Non-pigmented ciliary epithelial cell (primary cell): ENCODE data around the gene KPNA2.
A peak's percentile ranks its signal among the peaks of the same experiment; 100 is the strongest.
"Not testable (repeated sequence)": the region's sequence is repeated elsewhere in the genome, so short reads cannot be mapped to it uniquely, and the experiment has no call there.

Experiments
- DNase-seq: peaks from one replicate; pipeline ENCODE4 v3.0.0-alpha.2; 2010; ENCODE audit warnings: low read depth

KPNA2 gene

GRCh38 chr17:68020409-68020756, 15.2 kb upstream of the KPNA2 start:
- no peak for DNase-seq

DNA sequence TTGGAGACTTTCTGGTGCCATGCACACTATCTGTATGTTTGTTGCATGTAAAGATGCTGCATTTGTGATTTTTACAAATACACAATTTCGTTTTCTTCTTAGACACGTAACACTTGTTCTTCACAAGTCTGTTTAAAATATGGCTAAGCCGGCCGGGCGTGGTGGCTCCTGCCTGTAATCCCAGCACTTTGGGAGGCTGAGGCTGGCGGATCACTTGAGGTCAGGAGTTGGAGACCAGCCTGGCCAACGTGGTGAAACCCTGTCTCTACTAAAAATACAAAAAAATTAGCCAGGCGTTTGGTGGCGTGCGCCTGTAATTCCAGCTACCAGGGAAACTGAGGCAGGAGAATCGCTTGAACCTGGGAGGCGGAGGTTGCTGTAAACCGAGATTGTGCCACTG, 14.7 kb upstream of the KPNA2 start:
- not testable (repeated sequence) for DNase-seq

- no peak for DNase-seq
These were observed 13.6 kb upstream of the KPNA2 start for GRCh38 chr17:68021963-68022362.

GRCh38 chr17:68022547-68022946, 13.0 kb upstream of the KPNA2 start:
- DNase-seq = not testable (repeated sequence)

DNA sequence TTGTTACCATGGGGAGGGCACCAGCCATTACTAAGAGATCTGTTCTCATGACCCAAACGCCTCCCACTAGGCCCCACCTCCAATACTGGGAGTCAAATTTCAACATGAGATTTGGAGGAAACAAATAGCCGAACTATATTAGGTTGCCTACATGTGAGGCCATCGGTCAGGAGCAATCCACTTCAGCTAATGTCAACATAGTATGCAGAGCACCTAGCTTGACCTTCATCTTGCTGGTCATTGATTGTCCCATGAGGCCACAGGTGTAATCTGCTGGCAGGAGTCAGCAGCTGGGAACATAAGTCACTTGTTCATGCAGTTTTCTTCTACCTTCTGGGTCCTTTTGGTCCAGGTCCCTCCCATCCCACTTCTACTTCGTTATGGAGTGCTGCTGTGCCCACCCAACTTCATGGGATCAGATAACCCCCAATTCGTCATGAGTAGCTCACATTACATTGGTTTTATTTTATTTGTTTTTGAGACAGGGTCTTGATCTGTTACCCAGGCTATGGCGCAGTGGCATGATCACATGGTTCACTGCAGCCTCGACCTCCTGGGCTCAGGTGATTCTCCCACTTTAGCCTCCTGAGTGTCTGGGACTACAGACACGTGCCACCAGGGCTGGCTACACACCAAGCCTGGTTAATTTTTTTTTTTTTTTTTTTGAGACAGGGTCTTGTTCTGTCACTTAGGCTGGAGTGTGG, 5.9 kb upstream of the KPNA2 start:
- no peak for DNase-seq

- peak; percentile 59 for DNase-seq
These were observed 1.7 kb upstream of the KPNA2 start for GRCh38 chr17:68033636-68034451.

DNA sequence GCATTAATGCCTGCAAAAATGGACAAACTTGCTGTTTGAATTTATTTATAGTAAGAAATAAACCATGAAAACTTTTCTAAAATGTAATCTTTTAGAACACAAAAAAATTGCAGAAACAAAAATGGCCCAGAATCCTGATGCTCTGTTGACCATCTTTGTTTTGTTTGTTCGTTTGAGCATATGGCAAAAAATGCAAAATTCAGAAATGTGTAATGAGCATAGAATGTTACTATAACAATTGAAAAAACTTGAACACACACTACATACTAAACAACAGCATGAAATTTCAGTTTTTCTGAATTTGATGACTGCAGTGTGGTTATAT, 1.1 kb upstream of the KPNA2 start:
- no peak for DNase-seq

GRCh38 chr17:68035131-68035522, 408 bp upstream of the KPNA2 start:
- DNase-seq = no peak

DNA sequence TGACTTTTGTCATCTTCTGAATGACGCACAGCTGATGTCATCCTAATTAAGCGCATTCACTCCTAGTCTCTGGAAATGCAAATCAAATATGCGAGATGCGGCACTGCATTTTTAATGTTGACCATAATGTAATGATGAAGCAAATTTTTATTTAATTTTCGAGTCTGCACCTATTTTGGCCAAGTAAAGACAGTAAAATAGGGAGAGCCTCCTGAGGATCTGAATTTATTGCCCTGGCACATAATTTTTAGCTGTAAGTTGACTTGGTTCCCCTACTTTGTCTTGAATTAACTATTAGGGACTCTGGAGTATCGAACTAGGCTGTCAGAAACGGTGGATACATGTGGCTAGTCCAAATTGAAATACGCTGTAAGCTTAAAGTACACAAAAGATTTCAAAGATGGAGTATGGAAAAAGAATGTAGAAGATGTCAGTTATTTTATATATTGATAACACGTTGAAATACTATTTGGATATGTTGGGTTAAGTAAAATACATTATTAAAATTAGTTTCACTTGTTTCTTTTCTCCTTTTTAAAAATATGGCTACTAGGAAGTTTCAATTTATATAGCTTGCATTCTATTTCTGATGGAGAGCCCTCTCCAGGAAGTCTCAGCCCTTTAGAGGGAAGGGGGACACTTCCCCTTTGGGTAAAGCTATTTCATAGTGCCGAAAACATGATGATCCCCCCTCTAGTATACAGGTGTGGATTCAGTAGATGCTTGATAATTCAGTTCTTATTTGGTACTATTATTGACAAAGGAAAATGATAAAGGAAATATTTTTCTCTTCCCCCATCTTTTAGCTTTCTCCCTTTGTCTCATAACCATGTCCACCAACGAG, 991 bp downstream of the KPNA2 start:
- no peak for DNase-seq

DNA sequence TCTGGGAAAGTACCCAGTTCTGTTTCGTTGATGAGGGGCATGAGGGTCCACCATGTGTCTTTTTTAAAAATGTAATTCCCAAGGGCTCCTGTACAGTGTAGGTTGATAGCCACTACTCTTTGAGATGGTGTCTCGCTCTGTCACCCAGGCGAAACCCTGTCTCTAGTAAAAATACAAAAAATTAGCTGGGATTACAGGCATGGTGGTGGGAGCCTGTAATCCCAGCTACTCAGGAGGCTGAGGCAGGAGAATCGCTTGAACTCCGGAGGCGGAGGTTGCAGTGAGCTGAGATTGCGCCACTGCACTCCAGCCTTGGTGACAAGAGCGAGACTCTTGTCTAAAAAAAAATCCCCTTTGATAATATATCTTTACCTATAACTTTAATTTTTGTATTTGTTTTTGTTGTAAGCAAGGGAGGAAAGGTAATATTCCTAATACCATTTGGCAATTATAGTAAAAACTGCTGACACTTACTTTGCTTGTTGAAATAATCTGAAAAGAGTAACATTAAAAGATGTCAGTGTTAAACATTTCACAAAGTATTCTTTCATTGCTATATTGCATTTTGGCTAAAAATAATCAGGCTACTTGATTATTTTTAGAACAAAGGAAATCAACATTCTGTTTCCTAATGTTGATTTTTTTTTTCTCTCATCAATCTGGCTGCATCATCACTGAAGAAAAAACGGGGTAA, 11.8 kb downstream of the KPNA2 start:
- no peak for DNase-seq

GRCh38 chr17:68047890-68048542, 12.5 kb downstream of the KPNA2 start:
- DNase-seq = not testable (repeated sequence)

- DNase-seq = no peak
These were observed 13.5 kb downstream of the KPNA2 start for GRCh38 chr17:68048996-68049395.

DNA sequence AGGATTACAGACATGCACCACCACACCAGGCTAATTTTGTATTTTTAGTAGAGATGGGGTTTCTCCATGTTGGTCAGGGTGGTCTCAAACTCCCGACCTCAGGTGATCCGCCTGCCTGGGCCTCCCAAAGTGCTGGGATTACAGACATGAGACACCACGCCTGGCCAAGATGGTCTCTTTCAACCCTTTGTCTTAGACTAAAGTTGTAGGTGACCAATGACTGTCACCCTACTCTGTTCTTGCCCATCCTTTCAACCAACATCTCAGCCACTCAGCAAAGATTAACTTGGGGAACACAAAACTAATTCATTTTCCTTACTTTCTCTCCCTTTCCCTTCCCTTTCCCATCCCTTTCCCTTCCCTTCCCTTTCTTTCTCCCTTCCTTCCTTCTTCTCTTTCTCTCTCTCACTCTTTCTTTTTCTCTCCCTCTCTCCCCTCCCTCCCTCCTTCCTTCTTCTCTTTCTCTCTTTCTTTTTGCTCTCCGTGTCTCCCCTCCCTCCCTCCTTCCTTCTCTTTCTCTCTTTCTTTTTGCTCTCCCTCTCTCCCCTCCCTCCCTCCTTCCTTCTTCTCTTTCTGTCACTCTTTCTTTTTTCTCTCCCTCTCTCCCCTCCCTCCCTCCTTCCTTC, 14.4 kb downstream of the KPNA2 start:
- DNase-seq = not testable (repeated sequence)

DNA sequence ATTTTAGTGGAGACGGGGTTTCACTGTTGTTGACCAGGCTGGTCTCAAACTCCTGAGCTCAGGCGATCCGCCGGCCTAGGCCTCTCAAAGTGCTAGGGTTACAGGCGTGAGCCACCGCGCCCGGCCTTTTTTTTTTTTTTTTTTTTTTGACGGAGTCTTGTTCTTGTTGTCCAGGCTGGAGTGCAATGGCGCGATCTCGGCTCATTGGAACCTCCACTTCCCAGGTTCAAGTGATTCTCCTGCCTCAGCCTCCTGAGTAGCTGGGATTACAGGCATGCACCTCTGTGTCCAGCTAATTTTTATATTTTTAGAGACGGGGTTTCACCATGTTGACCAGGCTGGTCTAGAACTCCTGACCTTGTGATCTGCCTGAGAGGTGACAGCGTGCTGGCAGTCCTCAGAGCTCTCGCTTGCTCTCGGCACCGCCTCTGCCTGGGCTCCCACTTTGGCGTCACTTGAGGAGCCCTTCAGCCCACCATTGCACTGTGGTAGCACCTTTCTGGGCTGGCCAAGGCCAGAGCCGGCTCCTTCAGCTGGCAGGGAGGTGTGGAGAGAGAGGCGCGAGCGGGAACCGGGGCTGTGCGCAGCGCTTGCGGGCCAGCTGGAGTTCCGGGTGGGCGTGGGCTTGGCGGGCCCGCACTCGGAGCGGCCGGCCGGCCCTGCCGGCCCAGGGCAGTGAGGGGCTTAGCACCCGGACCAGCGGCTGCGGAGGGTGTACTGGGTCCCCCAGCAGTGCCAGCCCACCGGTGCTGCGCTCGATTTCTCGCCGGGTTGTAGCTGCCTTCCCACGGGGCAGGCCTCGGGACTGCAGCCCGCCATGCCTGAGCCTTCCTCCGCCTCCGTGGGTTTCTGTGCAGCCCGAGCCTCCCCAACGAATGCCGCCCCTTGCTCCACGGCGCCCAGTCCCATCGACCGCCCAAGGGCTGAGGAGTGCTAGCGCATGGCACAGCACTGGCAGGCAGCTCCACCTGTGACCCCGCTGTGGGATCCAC, 16.1 kb downstream of the KPNA2 start:
- DNase-seq = not testable (repeated sequence)

GRCh38 chr17:68052810-68053209, 17.3 kb downstream of the KPNA2 start:
- DNase-seq = no peak

DNA sequence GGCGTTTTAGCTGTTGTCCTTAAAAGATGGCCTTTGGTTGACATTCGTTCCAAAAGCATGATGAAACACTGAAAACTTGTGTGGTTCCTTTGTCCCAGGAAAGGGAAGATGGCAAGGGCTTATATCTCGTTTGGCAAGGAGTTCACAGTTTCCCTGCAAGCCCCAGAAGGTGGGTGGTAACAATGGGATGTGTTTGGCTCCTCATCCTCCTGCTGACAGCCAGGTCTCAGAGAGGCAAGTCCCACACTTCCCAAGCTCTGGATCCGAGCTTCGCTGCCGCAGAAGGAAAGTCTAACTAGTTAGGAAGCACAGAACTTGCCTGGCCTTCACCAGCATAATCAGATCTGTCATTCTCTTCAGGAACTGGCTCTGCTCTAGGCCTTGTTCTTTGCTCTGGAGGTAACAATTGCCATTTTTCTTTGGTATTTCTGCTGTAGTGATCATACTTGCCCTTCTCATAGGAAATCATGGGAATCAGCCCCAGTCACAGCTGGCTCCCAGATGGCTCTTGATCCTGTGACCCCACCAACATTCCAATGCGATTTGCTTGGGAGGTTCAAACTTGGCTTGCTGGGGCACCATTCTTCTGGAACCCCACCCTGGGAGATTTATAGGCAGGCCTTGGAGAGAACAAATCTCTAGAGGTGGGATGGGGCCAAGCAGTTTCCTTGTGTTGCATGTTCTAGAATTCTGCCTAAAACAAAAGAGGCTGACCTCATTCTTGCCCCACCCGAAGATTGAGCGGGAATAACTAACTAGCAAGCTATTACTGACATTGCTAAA, 17.9 kb downstream of the KPNA2 start:
- DNase-seq = no peak

DNA sequence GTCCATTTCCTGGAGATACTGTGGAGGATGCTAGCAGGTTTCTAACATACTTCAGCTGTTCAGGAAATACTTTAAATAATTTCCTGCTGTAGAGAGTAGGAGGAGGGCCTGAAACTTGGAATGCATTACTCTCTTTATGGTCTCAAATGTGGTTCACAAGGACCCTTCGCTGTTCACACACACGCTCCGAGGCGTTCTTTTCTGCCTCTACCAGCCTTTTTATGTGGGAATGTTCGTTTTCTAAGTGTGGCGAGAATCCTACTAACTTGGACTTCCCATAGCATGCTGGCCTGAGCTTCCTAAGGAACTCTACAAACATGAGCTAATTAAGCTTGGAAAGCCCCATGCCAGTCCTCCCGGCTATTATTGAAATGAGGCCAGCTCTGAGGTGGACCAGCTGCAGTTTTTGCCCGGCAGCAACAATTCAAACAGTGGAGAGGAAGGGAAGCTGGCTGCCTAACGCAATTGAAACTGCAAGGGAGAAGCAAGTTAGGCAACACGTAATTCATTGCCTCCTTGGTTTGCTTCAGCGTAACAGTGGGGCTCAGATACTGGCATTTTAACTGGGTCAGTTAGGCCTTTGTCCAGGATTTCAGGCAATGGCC, 18.9 kb downstream of the KPNA2 start:
- peak; percentile 30 for DNase-seq

DNA sequence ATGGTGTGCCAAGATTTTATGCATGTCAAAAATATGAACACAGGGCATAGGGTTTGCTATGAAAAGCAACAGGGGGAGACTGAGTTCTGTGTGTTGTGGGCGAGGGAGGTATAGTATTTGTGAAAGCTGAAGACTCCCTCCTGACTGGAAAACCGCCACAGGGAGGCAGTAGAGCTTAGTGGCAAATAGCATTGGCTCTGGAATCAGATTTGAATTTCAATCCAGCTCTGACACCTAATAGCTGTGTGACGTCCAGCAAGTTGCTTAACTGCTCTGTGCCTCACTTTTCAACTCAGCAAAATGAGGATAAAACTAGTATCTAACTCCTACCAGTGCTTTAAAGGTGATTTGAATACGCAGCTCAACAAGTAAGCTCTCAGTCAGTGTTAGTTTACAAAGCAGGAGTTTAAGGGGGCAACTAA, 22.0 kb downstream of the KPNA2 start:
- DNase-seq = no peak

DNA sequence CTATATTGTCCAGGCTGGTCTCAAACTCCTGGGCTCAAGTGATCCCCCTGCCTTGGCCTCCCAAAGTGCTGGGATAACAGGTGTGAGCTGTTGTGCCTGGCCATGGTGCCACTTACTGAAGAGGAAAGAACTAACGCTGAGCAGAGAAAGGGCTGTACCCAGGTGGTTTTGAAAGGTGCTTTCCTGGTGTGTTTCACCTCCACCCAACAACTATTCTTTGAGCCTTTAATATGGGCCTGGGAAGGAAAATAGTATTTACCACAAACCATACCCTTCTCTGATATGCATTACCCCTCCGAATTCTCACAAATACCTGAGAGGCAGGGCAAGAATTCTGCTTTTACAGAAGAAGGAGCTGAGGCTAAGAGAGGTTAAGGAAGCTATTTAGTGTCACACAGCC, 24.8 kb downstream of the KPNA2 start:
- DNase-seq = no peak
